ENCODE data around the gene PRTFDC1. TPM values are rescaled to one million over a fixed set of nuclear protein-coding genes. Genes with fewer than 3 reads are reported as not detected.

PRTFDC1 gene
- total and polyA plus RNA-seq, 2 donors from 2014 or later: 3.8 to 6.1 TPM

DNA sequence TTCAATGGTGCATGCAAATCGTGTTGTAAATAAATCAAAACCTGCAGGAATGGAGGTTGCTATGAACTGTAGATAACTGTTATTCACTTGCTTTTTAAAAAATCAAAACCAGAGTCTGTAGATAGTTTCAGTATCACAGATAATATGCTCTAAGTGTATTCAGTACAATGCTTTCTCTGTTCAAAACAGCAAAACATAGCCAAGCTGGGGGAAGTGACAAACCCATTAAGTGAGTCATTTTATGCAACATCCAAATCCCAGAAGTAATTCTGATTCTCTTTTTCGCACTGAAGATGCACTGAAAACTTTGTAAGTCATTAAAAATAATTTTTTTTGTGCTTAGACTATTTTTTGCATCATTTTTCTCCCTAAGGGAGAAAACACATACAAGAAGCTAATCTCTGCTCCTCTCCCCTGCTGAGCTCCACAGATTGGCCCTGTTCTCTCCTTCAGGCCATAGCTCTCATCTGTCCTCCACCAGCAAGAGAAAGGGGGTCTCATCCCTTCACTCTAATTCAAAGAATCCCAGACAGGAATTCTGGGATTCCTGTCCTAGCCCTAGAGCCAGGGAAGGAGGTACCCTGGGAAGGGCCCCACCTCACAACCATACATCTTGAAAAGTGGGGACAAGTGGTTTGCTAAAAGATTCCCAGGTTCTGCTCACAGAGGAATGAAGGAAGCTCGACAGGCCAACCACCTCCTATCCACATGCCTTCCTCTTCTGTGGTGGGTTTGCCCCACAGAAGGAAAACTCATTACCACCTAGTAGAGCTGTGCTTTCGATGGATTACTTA, 4.9 kb downstream of the PRTFDC1 start:
- H3K9ac ChIP-seq (ENCODE audit: low read length in 3 of 3): no peak overlapping the region
- FAIRE-seq (no peak), DNase-seq (no peak)
- no peak overlapping the region for H3K27ac ChIP-seq (ENCODE audit: low read depth in 2 of 2, low read length in 2 of 2)
- intact Hi-C loops (cut with DNase I): no loop called here
- peaks cover 0 to 5% (median 3%) of the 10 kb centered on the region in 3 donors for H3K4me1 ChIP-seq (ENCODE audit: control insufficient read depth in 2 of 3, insufficient read depth in 2 of 3, low read depth in 1 of 3, low read length in 3 of 3)
- H3K27me3 ChIP-seq (ENCODE audit: control insufficient read depth, insufficient read depth, low read length): no peaks in the 10 kb centered on the region
- H3K36me3 ChIP-seq (ENCODE audit: control insufficient read depth in 2 of 3, insufficient read depth in 3 of 3, low read length in 3 of 3): no peaks in the 10 kb centered on the region
- no peaks in the 10 kb centered on the region for H3K9me3 ChIP-seq (ENCODE audit: control insufficient read depth in 2 of 3, insufficient read depth in 1 of 3, low read length in 3 of 3)
- TF ChIP-seq, protein P1, sequence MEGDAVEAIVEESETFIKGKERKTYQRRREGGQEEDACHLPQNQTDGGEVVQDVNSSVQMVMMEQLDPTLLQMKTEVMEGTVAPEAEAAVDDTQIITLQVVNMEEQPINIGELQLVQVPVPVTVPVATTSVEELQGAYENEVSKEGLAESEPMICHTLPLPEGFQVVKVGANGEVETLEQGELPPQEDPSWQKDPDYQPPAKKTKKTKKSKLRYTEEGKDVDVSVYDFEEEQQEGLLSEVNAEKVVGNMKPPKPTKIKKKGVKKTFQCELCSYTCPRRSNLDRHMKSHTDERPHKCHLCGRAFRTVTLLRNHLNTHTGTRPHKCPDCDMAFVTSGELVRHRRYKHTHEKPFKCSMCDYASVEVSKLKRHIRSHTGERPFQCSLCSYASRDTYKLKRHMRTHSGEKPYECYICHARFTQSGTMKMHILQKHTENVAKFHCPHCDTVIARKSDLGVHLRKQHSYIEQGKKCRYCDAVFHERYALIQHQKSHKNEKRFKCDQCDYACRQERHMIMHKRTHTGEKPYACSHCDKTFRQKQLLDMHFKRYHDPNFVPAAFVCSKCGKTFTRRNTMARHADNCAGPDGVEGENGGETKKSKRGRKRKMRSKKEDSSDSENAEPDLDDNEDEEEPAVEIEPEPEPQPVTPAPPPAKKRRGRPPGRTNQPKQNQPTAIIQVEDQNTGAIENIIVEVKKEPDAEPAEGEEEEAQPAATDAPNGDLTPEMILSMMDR (IDR thresholded peaks at IDR 0.05; ENCODE audit: borderline replicate concordance, extremely low read depth, insufficient read depth): no peak
- no peak overlapping the region for H3K4me3 ChIP-seq (ENCODE audit: low read length in 3 of 3)

DNA sequence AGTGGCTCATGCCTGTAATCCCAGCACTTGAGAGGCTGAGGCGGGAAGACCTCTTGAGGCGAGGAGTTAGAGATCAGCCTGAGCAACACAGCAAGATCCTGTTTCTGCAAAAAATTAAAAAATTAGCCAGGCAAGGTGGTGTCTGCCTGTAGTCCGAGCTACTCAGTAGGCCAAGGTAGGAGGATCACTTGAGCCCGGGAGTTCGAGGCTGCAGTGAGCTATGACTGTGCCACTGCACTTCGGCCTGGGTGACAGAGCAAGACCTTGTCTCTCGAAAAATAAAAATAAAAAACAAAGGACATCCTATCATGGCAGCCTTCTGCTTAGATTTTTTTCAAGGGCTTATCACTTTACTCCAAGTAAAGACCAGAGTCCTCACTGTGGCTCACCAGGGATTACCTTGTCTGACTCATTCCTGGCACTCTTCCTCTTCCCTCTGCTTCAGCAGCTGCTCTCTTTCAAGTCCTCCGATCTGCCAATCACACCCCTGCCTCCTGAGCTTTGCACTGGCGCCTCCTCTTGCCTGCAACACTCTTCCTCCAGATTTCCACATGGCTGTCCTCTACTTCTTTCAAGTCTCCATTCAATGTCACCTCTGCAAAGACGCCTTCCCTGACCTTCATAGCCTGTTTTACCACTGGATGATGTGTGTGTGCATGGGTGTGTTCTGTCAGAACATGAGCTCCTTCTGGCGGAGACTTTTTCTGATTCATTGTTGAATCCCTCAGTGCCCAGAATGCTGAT, 7.7 kb downstream of the PRTFDC1 start:
- TF ChIP-seq, protein P1 (IDR thresholded peaks at IDR 0.05; ENCODE audit: borderline replicate concordance, extremely low read depth, insufficient read depth): no peak
- FAIRE-seq (no peak), DNase-seq (no peak)
- intact Hi-C loops (cut with DNase I): no loop called here
- Histone ChIP-seq H3K36me3 (ENCODE audit: control insufficient read depth in 2 of 3, insufficient read depth in 3 of 3, low read length in 3 of 3) (no peaks in the 10 kb centered on the region), H3K27me3 (ENCODE audit: control insufficient read depth, insufficient read depth, low read length) (no peaks in the 10 kb centered on the region), H3K27ac (ENCODE audit: low read depth in 2 of 2, low read length in 2 of 2) (no peak overlapping the region), H3K9ac (ENCODE audit: low read length in 3 of 3) (no peak overlapping the region), H3K9me3 (ENCODE audit: control insufficient read depth in 2 of 3, insufficient read depth in 1 of 3, low read length in 3 of 3) (no peaks in the 10 kb centered on the region), H3K4me1 (ENCODE audit: control insufficient read depth in 2 of 3, insufficient read depth in 2 of 3, low read depth in 1 of 3, low read length in 3 of 3) (no peaks in the 10 kb centered on the region), H3K4me3 (ENCODE audit: low read length in 3 of 3) (no peak overlapping the region)

DNA sequence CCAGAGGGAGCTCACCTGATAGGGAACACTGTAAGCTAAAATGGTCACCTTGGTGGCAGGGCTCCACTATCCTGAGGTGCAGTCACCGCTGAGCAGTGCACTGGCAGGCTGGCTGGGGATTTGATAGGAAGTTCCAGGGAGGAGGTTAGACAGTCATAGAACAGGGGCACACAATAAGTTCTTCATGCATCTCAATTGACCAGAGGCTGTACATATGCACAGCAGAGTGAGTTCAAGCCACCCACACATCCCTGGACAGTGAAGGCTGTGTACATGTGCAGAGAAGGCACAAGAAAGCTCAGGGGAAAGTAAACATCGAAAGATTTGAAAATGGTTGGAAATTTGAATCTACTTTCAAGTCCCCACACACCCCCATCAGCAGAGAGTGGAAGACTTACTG, 13.9 kb downstream of the PRTFDC1 start:
- H3K4me3 ChIP-seq (ENCODE audit: low read length in 3 of 3): no peak overlapping the region
- no peaks in the 10 kb centered on the region for H3K36me3 ChIP-seq (ENCODE audit: control insufficient read depth in 2 of 3, insufficient read depth in 3 of 3, low read length in 3 of 3)
- H3K27ac ChIP-seq (ENCODE audit: low read depth in 2 of 2, low read length in 2 of 2): no peak overlapping the region
- no peaks in the 10 kb centered on the region for H3K4me1 ChIP-seq (ENCODE audit: control insufficient read depth in 2 of 3, insufficient read depth in 2 of 3, low read depth in 1 of 3, low read length in 3 of 3)
- H3K27me3 ChIP-seq (ENCODE audit: control insufficient read depth, insufficient read depth, low read length): no peaks in the 10 kb centered on the region
- TF ChIP-seq, protein P1 (IDR thresholded peaks at IDR 0.05; ENCODE audit: borderline replicate concordance, extremely low read depth, insufficient read depth): no peak
- no peak for FAIRE-seq
- H3K9ac ChIP-seq (ENCODE audit: low read length in 3 of 3): no peak overlapping the region
- H3K9me3 ChIP-seq (ENCODE audit: control insufficient read depth in 2 of 3, insufficient read depth in 1 of 3, low read length in 3 of 3): no peaks in the 10 kb centered on the region
- DNase-seq: no peak
- intact Hi-C loops (cut with DNase I): no loop called here
